OCI-LY3 (cell line): ENCODE results near the gene SMC1B.

Experiments used
- EZH2phosphoT487 ChIP-seq: fragments of 200-600 bp; shearing (Covaris generic); IDR thresholded peaks from 2 replicates; pipeline ENCODE4 v1.6.1; 2018; ENCODE audit warnings: antibody characterized with exemption, mixed run types, low read depth
- TF ChIP-seq, protein P1 (sequence below): fragments of 200-600, 300-600 bp; sonication (generic); IDR thresholded peaks from 2 replicates; pipeline ENCODE4 v1.5.1; 2014; ENCODE audit warnings: antibody characterized with exemption, low read length, low read depth

DNA sequence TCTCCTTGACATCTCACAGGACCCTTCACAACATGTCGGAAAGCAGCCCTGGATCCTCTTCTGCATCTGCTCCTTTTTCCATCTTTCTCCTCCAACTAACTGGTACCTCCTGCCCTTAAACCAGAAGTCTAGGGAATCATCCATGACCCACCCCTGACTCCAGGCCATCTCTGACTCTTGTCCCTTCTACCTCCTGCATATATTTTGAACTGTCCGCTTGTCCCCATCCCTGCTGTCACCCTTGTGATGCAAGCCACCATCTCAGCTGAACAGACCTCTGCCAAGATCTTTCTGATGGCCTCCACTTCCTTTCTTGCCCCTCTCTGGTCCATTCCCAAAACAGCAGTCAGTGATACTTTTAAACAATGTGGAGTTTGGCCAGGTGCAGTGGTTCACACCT lies 7.1 kb upstream of the SMC1B start:
- TF ChIP-seq, protein P1, sequence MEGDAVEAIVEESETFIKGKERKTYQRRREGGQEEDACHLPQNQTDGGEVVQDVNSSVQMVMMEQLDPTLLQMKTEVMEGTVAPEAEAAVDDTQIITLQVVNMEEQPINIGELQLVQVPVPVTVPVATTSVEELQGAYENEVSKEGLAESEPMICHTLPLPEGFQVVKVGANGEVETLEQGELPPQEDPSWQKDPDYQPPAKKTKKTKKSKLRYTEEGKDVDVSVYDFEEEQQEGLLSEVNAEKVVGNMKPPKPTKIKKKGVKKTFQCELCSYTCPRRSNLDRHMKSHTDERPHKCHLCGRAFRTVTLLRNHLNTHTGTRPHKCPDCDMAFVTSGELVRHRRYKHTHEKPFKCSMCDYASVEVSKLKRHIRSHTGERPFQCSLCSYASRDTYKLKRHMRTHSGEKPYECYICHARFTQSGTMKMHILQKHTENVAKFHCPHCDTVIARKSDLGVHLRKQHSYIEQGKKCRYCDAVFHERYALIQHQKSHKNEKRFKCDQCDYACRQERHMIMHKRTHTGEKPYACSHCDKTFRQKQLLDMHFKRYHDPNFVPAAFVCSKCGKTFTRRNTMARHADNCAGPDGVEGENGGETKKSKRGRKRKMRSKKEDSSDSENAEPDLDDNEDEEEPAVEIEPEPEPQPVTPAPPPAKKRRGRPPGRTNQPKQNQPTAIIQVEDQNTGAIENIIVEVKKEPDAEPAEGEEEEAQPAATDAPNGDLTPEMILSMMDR = no peak
- no peak for TF ChIP-seq EZH2phosphoT487
